Mesodermal cell (in vitro differentiated cells): ENCODE results near the gene GAGE10.

Source experiments
- H3K27ac ChIP-seq: 2 replicates; pipeline ENCODE4 v1.7.0; 2013; ENCODE audit warnings: mild to moderate bottlenecking, low read depth, low read length, moderate library complexity; ENCODE audit not compliant: severe bottlenecking
- H3K36me3 ChIP-seq: 2 replicates; pipeline ENCODE4 v1.7.1; 2013; ENCODE audit warnings: mild to moderate bottlenecking, low read length, moderate library complexity; ENCODE audit not compliant: control insufficient read depth, insufficient read depth
- H3K4me1 ChIP-seq: one replicate; pipeline ENCODE4 v1.7.1; 2013; ENCODE audit warnings: mild to moderate bottlenecking, low read length; ENCODE audit not compliant: insufficient read depth, control insufficient read depth, poor library complexity, severe bottlenecking
- H3K4me3 ChIP-seq: 2 replicates; pipeline ENCODE4 v1.7.0; 2013; ENCODE audit warnings: low read length, control low read depth, mild to moderate bottlenecking; ENCODE audit not compliant: insufficient read depth, poor library complexity, severe bottlenecking; ENCODE audit errors: extremely low read depth
- H3K9me3 ChIP-seq: 2 replicates; pipeline ENCODE4 v1.7.1; 2013; ENCODE audit warnings: mild to moderate bottlenecking, low read length, moderate library complexity; ENCODE audit not compliant: control insufficient read depth
- WGBS, 2 experiments: methylation state at CpG; one replicate each; pipeline ENCODE4 v1.1.5; 2013; ENCODE audit warnings: missing lambda C conversion rate in 2 of 2; ENCODE audit not compliant: insufficient coverage in 2 of 2; 5-methylcytosine and 5-hydroxymethylcytosine counted together

GAGE10 gene

DNA sequence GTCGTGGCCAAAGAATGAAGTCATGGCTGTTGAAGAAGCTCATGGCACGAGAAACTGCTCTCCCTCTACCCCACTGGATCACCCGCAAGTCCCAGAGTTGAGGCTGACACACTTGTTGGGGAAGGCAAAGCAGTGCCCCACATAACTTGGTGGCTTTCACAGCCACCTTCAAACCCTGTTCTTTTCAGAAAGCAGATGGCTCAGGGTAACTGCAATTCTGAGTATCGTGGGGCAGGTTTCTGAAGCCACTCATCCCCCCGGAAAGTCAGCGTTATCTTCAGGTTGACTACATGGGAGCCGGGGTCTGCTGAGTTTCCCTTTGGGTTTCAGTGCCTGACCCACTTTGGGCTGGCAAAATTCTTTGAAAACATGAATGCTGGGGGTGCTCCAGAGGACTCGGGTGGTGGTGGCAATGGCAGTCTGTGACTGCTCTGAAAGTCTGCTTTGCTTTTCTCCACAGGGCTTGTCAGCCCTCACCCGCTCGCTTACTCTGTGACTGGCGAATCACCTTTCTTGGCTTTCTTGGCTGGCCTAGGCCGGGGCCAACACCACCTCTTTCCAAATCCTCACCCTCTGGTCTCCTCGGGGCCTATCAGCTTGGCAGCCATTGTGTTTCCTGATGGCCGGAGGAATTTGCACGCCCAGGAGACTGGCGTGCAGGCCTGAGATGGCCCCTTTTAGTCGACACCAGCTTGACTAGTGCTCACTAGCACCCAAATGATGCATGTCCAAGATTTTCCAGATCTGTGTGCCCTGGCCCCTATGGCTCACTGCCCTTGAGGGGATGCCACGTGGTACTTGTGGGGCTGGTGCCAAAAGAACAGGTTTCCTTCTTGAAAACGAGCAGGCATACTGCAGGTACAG, 26.5 kb upstream of the GAGE10 start:
- 92 to 95% methylated on average over 10 to 14 of the region's 19 CpGs for WGBS, 2 experiments
- H3K4me1 ChIP-seq, result no peaks in the 10 kb centered on the region

GRCh38 chrX:49277535-49277830, 26.0 kb upstream of the GAGE10 start:
- H3K4me3 ChIP-seq, result no peak overlapping the region
- no peaks in the 10 kb centered on the region for H3K4me1 ChIP-seq
- no peak overlapping the region for H3K27ac ChIP-seq
- no CpG with 5 or more reads among the region's 3 CpGs for WGBS, 2 experiments
- no peaks in the 10 kb centered on the region for H3K9me3 ChIP-seq
- peaks cover 2% of the 10 kb centered on the region for H3K36me3 ChIP-seq

More for the DNA sequence above, 26.5 kb upstream of the GAGE10 start:
- Histone ChIP-seq H3K4me3 (no peak overlapping the region), H3K27ac (no peak overlapping the region), H3K9me3 (no peaks in the 10 kb centered on the region), H3K36me3 (peaks cover 4% of the 10 kb centered on the region)

DNA sequence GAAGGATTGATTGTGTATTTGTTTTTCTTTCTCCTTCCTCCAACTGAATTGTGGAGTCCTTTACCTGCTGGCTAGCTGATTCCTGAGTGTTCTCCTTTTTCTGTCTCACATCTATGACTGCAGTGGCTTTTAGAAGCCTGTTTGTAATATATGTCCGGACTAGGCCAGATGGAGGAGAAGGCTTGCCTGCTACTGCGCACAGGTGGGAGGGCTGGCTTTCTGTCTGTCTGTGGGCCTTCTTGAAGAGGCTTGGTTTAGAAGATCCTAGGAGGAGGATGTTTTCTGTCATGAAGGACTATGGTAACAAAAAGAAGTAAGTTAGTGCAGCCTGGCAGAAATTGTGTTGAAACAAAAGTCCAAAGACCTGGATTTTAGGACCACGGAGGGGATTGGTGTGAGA, 25.4 kb upstream of the GAGE10 start:
- Histone ChIP-seq H3K9me3 (no peaks in the 10 kb centered on the region), H3K36me3 (no peaks in the 10 kb centered on the region), H3K4me3 (no peak overlapping the region), H3K4me1 (no peaks in the 10 kb centered on the region), H3K27ac (no peak overlapping the region)
- 100% methylated on average over 1 of the region's 3 CpGs; no CpG with 5 or more reads in 1 of the 2 experiments for WGBS, 2 experiments

GRCh38 chrX:49282647-49283011, 20.8 kb upstream of the GAGE10 start:
- H3K4me1 ChIP-seq, result no peaks in the 10 kb centered on the region
- 12 to 44% methylated on average over 3 to 7 of the region's 11 CpGs for WGBS, 2 experiments
- no peak overlapping the region for H3K27ac ChIP-seq
- no peak overlapping the region for H3K4me3 ChIP-seq
- H3K9me3 ChIP-seq, result no peaks in the 10 kb centered on the region
- H3K36me3 ChIP-seq, result no peaks in the 10 kb centered on the region

- WGBS, 2 experiments, result 100% methylated on average over 2 to 3 of the region's 3 CpGs
- Histone ChIP-seq H3K27ac (no peak overlapping the region), H3K9me3 (no peaks in the 10 kb centered on the region), H3K36me3 (no peaks in the 10 kb centered on the region), H3K4me1 (no peaks in the 10 kb centered on the region), H3K4me3 (no peak overlapping the region)
Observed at GRCh38 chrX:49284212-49284611, 19.2 kb upstream of the GAGE10 start.

DNA sequence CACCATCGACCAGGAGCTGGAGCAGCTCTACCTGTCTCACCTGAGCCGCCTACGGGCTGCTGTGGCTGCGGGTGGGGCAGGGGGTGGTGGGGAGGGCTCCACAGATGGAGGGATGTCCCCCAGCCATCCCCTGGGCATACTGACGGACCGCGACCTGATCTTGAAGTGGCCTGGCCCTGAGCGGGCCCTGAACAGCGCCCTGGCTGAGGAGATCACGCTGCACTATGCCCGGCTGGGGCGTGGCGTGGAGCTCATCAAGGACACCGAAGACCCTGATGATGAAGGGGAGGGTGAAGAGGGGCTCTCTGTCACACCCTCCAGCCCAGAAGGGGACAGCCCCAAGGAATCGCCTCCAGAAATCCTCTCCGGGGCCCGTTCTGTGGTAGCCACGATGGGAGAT, 17.3 kb upstream of the GAGE10 start:
- Histone ChIP-seq H3K9me3 (no peaks in the 10 kb centered on the region), H3K36me3 (no peaks in the 10 kb centered on the region), H3K4me1 (no peaks in the 10 kb centered on the region), H3K4me3 (no peak overlapping the region), H3K27ac (no peak overlapping the region)
- 98 to 100% methylated on average over 1 to 9 of the region's 18 CpGs for WGBS, 2 experiments

- H3K4me3 ChIP-seq, result no peak overlapping the region
- H3K4me1 ChIP-seq, result no peaks in the 10 kb centered on the region
- 94 to 100% methylated on average over 2 of the region's 4 CpGs for WGBS, 2 experiments
- H3K9me3 ChIP-seq, result no peaks in the 10 kb centered on the region
- no peaks in the 10 kb centered on the region for H3K36me3 ChIP-seq
- H3K27ac ChIP-seq, result no peak overlapping the region
Observed at GRCh38 chrX:49286581-49286980, 16.9 kb upstream of the GAGE10 start.

DNA sequence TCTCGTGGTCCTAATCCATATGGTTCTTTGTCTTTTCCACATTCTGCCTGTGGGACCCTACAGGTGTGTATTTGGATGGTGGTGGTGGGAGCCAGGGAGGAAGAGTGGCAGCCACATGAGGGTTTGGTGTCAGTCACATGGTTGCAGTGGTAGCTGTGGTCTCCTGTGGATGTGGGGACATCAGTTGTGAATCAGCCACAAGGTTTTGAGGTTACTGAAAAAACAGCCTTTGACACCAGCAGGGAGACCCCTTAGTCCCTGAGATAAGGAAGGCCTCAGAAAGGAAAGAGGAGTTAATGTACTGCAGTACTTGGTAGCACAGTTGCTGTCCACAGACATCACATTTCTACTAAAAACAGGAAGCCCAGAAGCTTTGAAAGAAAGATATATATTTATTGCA, 15.8 kb upstream of the GAGE10 start:
- WGBS, 2 experiments, result no CpG with 5 or more reads among the region's 1 CpG
- Histone ChIP-seq H3K27ac (no peak overlapping the region), H3K9me3 (no peaks in the 10 kb centered on the region), H3K4me1 (no peaks in the 10 kb centered on the region), H3K4me3 (no peak overlapping the region), H3K36me3 (no peaks in the 10 kb centered on the region)

- H3K9me3 ChIP-seq, result no peaks in the 10 kb centered on the region
Observed at GRCh38 chrX:49290215-49290614, 13.2 kb upstream of the GAGE10 start.

GRCh38 chrX:49291615-49292337, 11.7 kb upstream of the GAGE10 start:
- H3K27ac ChIP-seq, result no peak overlapping the region
- H3K36me3 ChIP-seq, result no peaks in the 10 kb centered on the region
- no peak overlapping the region for H3K4me3 ChIP-seq
- WGBS, 2 experiments, result 32 to 36% methylated on average over 7 to 8 of the region's 11 CpGs
- no peaks in the 10 kb centered on the region for H3K4me1 ChIP-seq
- H3K9me3 ChIP-seq, result no peaks in the 10 kb centered on the region

More at GRCh38 chrX:49290215-49290614, 13.2 kb upstream of the GAGE10 start:
- Histone ChIP-seq H3K27ac (no peak overlapping the region), H3K4me3 (no peak overlapping the region), H3K36me3 (no peaks in the 10 kb centered on the region), H3K4me1 (no peaks in the 10 kb centered on the region)
- WGBS, 2 experiments, result 80 to 100% methylated on average over 1 to 2 of the region's 7 CpGs
